H9 (cell line): ENCODE data around the gene TBC1D9. TPM values are rescaled to one million over a fixed set of nuclear protein-coding genes. Genes with fewer than 3 reads are reported as not detected.

Experiments
- DNase-seq: peaks from one replicate; pipeline ENCODE4 v3.0.0-alpha.2; 2017
- H2AFZ ChIP-seq: one replicate; pipeline ENCODE4 v1.6.1; 2013; ENCODE audit warnings: mild to moderate bottlenecking, low read length, control low read depth, moderate library complexity
- H2AK5ac ChIP-seq: 2 replicates; pipeline ENCODE4 v1.6.1; 2013; ENCODE audit warnings: low read length, control low read depth, mixed read lengths; ENCODE audit not compliant: insufficient read length
- H2BK120ac ChIP-seq: one replicate; pipeline ENCODE4 v1.6.1; 2013; ENCODE audit warnings: low read depth, mild to moderate bottlenecking, low read length, control low read depth, inconsistent platforms; ENCODE audit not compliant: poor library complexity, severe bottlenecking
- H2BK12ac ChIP-seq: 2 replicates; pipeline ENCODE4 v1.6.1; 2013; ENCODE audit warnings: low read length, control low read depth, mixed read lengths, low read depth; ENCODE audit not compliant: insufficient read length
- H2BK15ac ChIP-seq: 2 replicates; pipeline ENCODE4 v1.6.1; 2013; ENCODE audit warnings: low read depth, low read length, control low read depth
- H2BK20ac ChIP-seq: one replicate; pipeline ENCODE4 v1.6.1; 2013; ENCODE audit warnings: low read depth, mild to moderate bottlenecking, low read length, control low read depth, inconsistent platforms; ENCODE audit not compliant: poor library complexity, severe bottlenecking
- H2BK5ac ChIP-seq: 2 replicates; pipeline ENCODE4 v1.6.1; 2013; ENCODE audit warnings: low read length, control low read depth, mixed read lengths; ENCODE audit not compliant: insufficient read length
- H3K14ac ChIP-seq: 2 replicates; pipeline ENCODE4 v1.6.1; 2013; ENCODE audit warnings: low read length, control low read depth; ENCODE audit not compliant: insufficient read depth
- H3K18ac ChIP-seq: 2 replicates; pipeline ENCODE4 v1.6.1; 2013; ENCODE audit warnings: low read depth, mild to moderate bottlenecking, mixed read lengths, low read length, control low read depth; ENCODE audit not compliant: insufficient read length
- H3K23ac ChIP-seq: 2 replicates; pipeline ENCODE4 v1.6.1; 2013; ENCODE audit warnings: low read length, control low read depth, mixed read lengths, low read depth; ENCODE audit not compliant: insufficient read length
- H3K23me2 ChIP-seq: 2 replicates; pipeline ENCODE4 v1.6.1; 2013; ENCODE audit warnings: low read depth, mild to moderate bottlenecking, mixed read lengths, low read length, control low read depth; ENCODE audit not compliant: insufficient read length, poor library complexity, severe bottlenecking
- H3K27ac ChIP-seq: 2 replicates; pipeline ENCODE4 v1.5.1; 2013; ENCODE audit warnings: low read length, control low read depth, mixed read lengths, low read depth; ENCODE audit not compliant: insufficient read length
- H3K27me3 ChIP-seq: 2 replicates; pipeline ENCODE4 v1.6.1; 2013; ENCODE audit warnings: low read length, control low read depth, inconsistent platforms; ENCODE audit not compliant: insufficient read depth
- H3K4ac ChIP-seq: 2 replicates; pipeline ENCODE4 v1.6.1; 2013; ENCODE audit warnings: low read depth, mild to moderate bottlenecking, control low read depth, inconsistent platforms, low read length, moderate library complexity
- H3K4me1 ChIP-seq: 2 replicates; pipeline ENCODE4 v1.6.1; 2013; ENCODE audit warnings: low read length, control low read depth, inconsistent platforms; ENCODE audit not compliant: insufficient read depth
- H3K4me2 ChIP-seq: 2 replicates; pipeline ENCODE4 v1.6.1; 2013; ENCODE audit warnings: low read length, control low read depth, mixed read lengths; ENCODE audit not compliant: insufficient read length, insufficient read depth
- H3K56ac ChIP-seq: 2 replicates; pipeline ENCODE4 v1.6.1; 2013; ENCODE audit warnings: low read depth, mild to moderate bottlenecking, mixed read lengths, low read length, control low read depth; ENCODE audit not compliant: insufficient read length
- H3K79me1 ChIP-seq: 2 replicates; pipeline ENCODE4 v1.6.1; 2013; ENCODE audit warnings: low read depth, mild to moderate bottlenecking, moderate library complexity, low read length, control low read depth, inconsistent platforms; ENCODE audit not compliant: insufficient read depth, poor library complexity, severe bottlenecking
- H3K79me2 ChIP-seq: 2 replicates; pipeline ENCODE4 v1.6.1; 2013; ENCODE audit warnings: low read length, control low read depth, inconsistent platforms; ENCODE audit not compliant: insufficient read depth
- H3K9ac ChIP-seq: 2 replicates; pipeline ENCODE4 v1.6.1; 2013; ENCODE audit warnings: low read length, control low read depth, mixed read lengths; ENCODE audit not compliant: insufficient read length; ENCODE audit errors: extremely low read depth
- H3K9me3 ChIP-seq: one replicate; pipeline ENCODE4 v1.6.1; 2013; ENCODE audit warnings: low read depth, low read length, inconsistent platforms; ENCODE audit not compliant: control insufficient read depth
- H3T11ph ChIP-seq: one replicate; pipeline ENCODE4 v1.6.1; 2013; ENCODE audit warnings: mild to moderate bottlenecking, low read length, control low read depth, inconsistent platforms
- H4K20me1 ChIP-seq: one replicate; pipeline ENCODE4 v1.6.1; 2013; ENCODE audit not compliant: control insufficient read depth, insufficient read length, insufficient read depth
- H4K5ac ChIP-seq: 2 replicates; pipeline ENCODE4 v1.6.1; 2013; ENCODE audit warnings: low read depth, mild to moderate bottlenecking, mixed read lengths, low read length, control low read depth; ENCODE audit not compliant: insufficient read length
- H4K8ac ChIP-seq: replicated peaks from 2 replicates; pipeline ENCODE4 v1.6.1; 2013; ENCODE audit warnings: low read length, control low read depth, mixed read lengths, low read depth; ENCODE audit not compliant: insufficient read length
- H4K91ac ChIP-seq: 2 replicates; pipeline ENCODE4 v1.6.1; 2013; ENCODE audit warnings: low read depth, mild to moderate bottlenecking, moderate library complexity, mixed read lengths, low read length, control low read depth; ENCODE audit not compliant: insufficient read length
- H3K27ac Mint-ChIP-seq, 3 experiments: 2 replicates in 2 of 3; 3 replicates in 1 of 3; pipeline ENCODE4 v1.8.0; 2020 to 2021; ENCODE audit warnings: mixed read lengths in 3 of 3, mild to moderate bottlenecking in 1 of 3, moderate library complexity in 1 of 3
- H3K27me3 Mint-ChIP-seq: 2 replicates; pipeline ENCODE4 v1.8.0; 2021; ENCODE audit warnings: low read depth, mild to moderate bottlenecking, moderate library complexity, mixed read lengths
- H3K36me3 Mint-ChIP-seq, 3 experiments: 2 replicates in 2 of 3; 3 replicates in 1 of 3; pipeline ENCODE4 v1.8.0; 2020 to 2021; ENCODE audit warnings: low read depth in 3 of 3, mixed read lengths in 3 of 3; ENCODE audit not compliant: insufficient read depth in 1 of 3
- H3K4me1 Mint-ChIP-seq, 2 experiments: 2 replicates each; pipeline ENCODE4 v1.8.0; 2020; ENCODE audit warnings: mixed read lengths in 2 of 2
- H3K4me3 Mint-ChIP-seq, 2 experiments: 2 replicates in 1 of 2; 3 replicates in 1 of 2; pipeline ENCODE4 v1.8.0; 2020 to 2021; ENCODE audit warnings: mild to moderate bottlenecking in 2 of 2, mixed read lengths in 2 of 2, moderate library complexity in 1 of 2
- H3K9me3 Mint-ChIP-seq, 2 experiments: 2 replicates in 1 of 2; 3 replicates in 1 of 2; pipeline ENCODE4 v1.8.0; 2020; ENCODE audit warnings: mild to moderate bottlenecking in 2 of 2, mixed read lengths in 2 of 2, moderate library complexity in 1 of 2
- total RNA-seq: library from RNA; stranded (reverse); gene quantifications from 2 replicates; pipeline ENCODE4 v1.2.1, GENCODE V29; 2021
- TF ChIP-seq, protein P1 (sequence below): fragments of 200-600 bp; sonication (generic); conservative IDR thresholded peaks from 3 replicates; pipeline ENCODE4 v1.8.0; 2021; ENCODE audit warnings: antibody characterized with exemption, mild to moderate bottlenecking

The TBC1D9 gene
- total RNA-seq, 1 experiment from 2014 or later: 0.63 TPM

DNA sequence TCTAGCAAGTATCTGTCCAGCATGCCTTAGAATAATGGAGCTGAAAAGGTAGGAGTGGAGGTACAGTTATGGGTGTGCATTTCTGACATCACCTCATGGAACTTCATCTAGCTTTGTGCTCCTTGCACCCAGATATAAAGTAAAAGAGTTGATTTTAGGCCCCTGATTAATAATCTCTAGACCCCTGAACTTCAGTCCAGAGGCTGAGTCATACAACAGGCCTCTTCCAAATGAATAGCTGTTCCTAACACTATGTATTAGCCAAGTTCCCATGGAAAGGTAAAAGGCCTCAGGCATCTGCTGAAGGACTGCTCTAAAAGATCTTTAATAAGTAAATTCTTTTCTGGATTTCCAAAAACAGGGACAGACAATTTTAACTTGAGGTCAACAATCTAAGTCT lies 16.2 kb downstream of the TBC1D9 start:
- no peak overlapping the region for H4K5ac ChIP-seq
- no peak overlapping the region for H2AFZ ChIP-seq
- H3K27ac Mint-ChIP-seq: no peak overlapping the region
- DNase-seq: no peak
- H3K36me3 Mint-ChIP-seq: peaks cover 0 to 2% (median 0%) of the 10 kb centered on the region in 3 experiments; a peak in 1 of 7 replicates
- H2BK15ac ChIP-seq: no peak overlapping the region
- no peak overlapping the region for H4K8ac ChIP-seq
- H3K18ac ChIP-seq: no peak overlapping the region
- no peak overlapping the region for H4K91ac ChIP-seq
- H2BK20ac ChIP-seq: no peak overlapping the region
- H2AK5ac ChIP-seq: no peak overlapping the region
- no peaks in the 10 kb centered on the region for H3K79me2 ChIP-seq
- no peak overlapping the region for H3K27ac ChIP-seq
- no peak overlapping the region for H3K4me3 Mint-ChIP-seq
- no peaks in the 10 kb centered on the region for H3K79me1 ChIP-seq
- no peak overlapping the region for H2BK12ac ChIP-seq
- H3K4ac ChIP-seq: no peak overlapping the region
- no peak overlapping the region for H3K56ac ChIP-seq
- H3K27me3 ChIP-seq: no peaks in the 10 kb centered on the region
- no peaks in the 10 kb centered on the region; a peak in 1 of 5 replicates for H3K9me3 Mint-ChIP-seq
- H3K9me3 ChIP-seq: no peaks in the 10 kb centered on the region
- H3K9ac ChIP-seq: no peak overlapping the region
- TF ChIP-seq, protein P1, sequence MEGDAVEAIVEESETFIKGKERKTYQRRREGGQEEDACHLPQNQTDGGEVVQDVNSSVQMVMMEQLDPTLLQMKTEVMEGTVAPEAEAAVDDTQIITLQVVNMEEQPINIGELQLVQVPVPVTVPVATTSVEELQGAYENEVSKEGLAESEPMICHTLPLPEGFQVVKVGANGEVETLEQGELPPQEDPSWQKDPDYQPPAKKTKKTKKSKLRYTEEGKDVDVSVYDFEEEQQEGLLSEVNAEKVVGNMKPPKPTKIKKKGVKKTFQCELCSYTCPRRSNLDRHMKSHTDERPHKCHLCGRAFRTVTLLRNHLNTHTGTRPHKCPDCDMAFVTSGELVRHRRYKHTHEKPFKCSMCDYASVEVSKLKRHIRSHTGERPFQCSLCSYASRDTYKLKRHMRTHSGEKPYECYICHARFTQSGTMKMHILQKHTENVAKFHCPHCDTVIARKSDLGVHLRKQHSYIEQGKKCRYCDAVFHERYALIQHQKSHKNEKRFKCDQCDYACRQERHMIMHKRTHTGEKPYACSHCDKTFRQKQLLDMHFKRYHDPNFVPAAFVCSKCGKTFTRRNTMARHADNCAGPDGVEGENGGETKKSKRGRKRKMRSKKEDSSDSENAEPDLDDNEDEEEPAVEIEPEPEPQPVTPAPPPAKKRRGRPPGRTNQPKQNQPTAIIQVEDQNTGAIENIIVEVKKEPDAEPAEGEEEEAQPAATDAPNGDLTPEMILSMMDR: no peak
- no peaks in the 10 kb centered on the region for H4K20me1 ChIP-seq
- H3T11ph ChIP-seq: no peak overlapping the region
- no peak overlapping the region for H2BK120ac ChIP-seq
- no peak overlapping the region for H3K14ac ChIP-seq
- no peaks in the 10 kb centered on the region for H3K23me2 ChIP-seq
- peaks cover 5% of the 10 kb centered on the region; the same call in 1 of the 2 replicates for H3K4me1 ChIP-seq
- H3K4me1 Mint-ChIP-seq: peaks cover 74 to 84% of the 10 kb centered on the region in 2 experiments
- H3K27me3 Mint-ChIP-seq: no peaks in the 10 kb centered on the region; the same call in 1 of the 2 replicates
- H3K4me2 ChIP-seq: no peak overlapping the region
- H3K23ac ChIP-seq: no peak overlapping the region
- H2BK5ac ChIP-seq: no peak overlapping the region
